Nephron (organoid): ENCODE measurements around the gene DIO3.

Experiments
- H3K27ac Mint-ChIP-seq, 3 experiments: 2 replicates each; pipeline ENCODE4 v1.8.0; 2020; ENCODE audit warnings: mixed read lengths in 3 of 3, mild to moderate bottlenecking in 2 of 3, moderate library complexity in 1 of 3
- H3K27me3 Mint-ChIP-seq: 2 replicates; pipeline ENCODE4 v1.8.0; 2021; ENCODE audit warnings: low read depth, mild to moderate bottlenecking, moderate library complexity, mixed read lengths
- H3K36me3 Mint-ChIP-seq: 2 replicates; pipeline ENCODE4 v1.8.0; 2020; ENCODE audit warnings: low read depth, mixed read lengths
- H3K4me1 Mint-ChIP-seq: 2 replicates; pipeline ENCODE4 v1.8.0; 2020; ENCODE audit warnings: mixed read lengths
- H3K4me3 Mint-ChIP-seq, 3 experiments: 2 replicates each; pipeline ENCODE4 v1.8.0; 2020; ENCODE audit warnings: mild to moderate bottlenecking in 3 of 3, mixed read lengths in 3 of 3, moderate library complexity in 2 of 3
- H3K9me3 Mint-ChIP-seq: 2 replicates; pipeline ENCODE4 v1.8.0; 2020; ENCODE audit warnings: mixed read lengths
- TF ChIP-seq, protein P1 (sequence below), 3 experiments: fragments of 200-600 bp; sonication (generic); IDR thresholded peaks; one replicate each; pipeline ENCODE4 v1.5.0; 2021; ENCODE audit warnings: antibody characterized with exemption in 3 of 3; ENCODE audit not compliant: unreplicated experiment in 3 of 3

The DIO3 gene

DNA sequence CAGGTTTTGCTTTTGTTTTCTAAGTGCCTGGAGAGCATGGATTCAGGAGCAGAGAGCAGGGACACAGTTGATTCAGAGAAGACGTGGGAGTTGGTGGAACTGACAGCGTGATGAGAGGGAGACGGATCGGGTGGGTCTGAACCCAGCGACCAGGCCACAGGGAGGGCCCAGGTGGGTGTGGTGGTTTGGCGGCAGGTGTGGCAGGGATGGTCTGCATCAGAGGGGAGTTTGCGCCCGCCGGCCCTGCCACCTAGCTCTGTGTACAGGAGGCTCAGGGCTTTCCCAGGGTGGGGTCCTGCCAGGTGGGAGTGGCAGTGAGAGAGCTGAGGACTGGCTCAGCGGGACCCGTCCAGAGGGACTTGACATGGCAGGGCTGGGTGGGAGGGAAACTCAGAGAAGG is 33.3 kb upstream of the DIO3 start:
- peaks cover 5% of the 10 kb centered on the region for H3K4me1 Mint-ChIP-seq
- H3K9me3 Mint-ChIP-seq, result no peaks in the 10 kb centered on the region
- H3K4me3 Mint-ChIP-seq, result no peak overlapping the region
- peak overlapping the region in 1 of 3 experiments; percentile 4 for H3K27ac Mint-ChIP-seq
- peaks cover 20% of the 10 kb centered on the region for H3K27me3 Mint-ChIP-seq
- H3K36me3 Mint-ChIP-seq, result no peaks in the 10 kb centered on the region
- TF ChIP-seq, protein P1, sequence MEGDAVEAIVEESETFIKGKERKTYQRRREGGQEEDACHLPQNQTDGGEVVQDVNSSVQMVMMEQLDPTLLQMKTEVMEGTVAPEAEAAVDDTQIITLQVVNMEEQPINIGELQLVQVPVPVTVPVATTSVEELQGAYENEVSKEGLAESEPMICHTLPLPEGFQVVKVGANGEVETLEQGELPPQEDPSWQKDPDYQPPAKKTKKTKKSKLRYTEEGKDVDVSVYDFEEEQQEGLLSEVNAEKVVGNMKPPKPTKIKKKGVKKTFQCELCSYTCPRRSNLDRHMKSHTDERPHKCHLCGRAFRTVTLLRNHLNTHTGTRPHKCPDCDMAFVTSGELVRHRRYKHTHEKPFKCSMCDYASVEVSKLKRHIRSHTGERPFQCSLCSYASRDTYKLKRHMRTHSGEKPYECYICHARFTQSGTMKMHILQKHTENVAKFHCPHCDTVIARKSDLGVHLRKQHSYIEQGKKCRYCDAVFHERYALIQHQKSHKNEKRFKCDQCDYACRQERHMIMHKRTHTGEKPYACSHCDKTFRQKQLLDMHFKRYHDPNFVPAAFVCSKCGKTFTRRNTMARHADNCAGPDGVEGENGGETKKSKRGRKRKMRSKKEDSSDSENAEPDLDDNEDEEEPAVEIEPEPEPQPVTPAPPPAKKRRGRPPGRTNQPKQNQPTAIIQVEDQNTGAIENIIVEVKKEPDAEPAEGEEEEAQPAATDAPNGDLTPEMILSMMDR (IDR thresholded peaks at IDR 0.05; ENCODE audit: unreplicated experiment in 3 of 3), result no peak

DNA sequence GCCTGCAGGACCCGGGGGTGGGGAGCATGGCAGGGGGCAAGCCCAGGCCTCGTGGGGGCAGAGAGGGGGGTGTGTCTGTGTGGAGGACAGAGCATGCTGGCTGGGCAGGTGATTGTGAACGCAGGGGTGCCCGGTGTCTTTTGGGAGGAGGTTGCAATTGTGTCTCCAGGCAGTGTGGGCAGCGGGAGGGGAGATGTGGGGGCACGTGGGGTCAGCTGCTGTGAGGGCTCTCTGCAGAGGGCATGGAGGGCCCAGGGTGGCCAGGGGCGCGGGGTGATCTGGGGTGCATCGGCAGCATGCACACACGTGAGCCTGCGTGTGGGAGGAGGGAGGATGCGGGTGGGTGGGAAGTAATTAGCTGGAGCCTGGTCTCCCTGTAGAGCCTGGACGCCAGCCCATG is 32.2 kb upstream of the DIO3 start:
- Mint-ChIP-seq H3K27ac (no peak overlapping the region), H3K27me3 (peaks cover 17% of the 10 kb centered on the region), H3K4me1 (peaks cover 5% of the 10 kb centered on the region), H3K36me3 (no peaks in the 10 kb centered on the region), H3K9me3 (no peaks in the 10 kb centered on the region), H3K4me3 (no peak overlapping the region)
- TF ChIP-seq, protein P1 (IDR thresholded peaks at IDR 0.05; ENCODE audit: unreplicated experiment in 3 of 3), result no peak

DNA sequence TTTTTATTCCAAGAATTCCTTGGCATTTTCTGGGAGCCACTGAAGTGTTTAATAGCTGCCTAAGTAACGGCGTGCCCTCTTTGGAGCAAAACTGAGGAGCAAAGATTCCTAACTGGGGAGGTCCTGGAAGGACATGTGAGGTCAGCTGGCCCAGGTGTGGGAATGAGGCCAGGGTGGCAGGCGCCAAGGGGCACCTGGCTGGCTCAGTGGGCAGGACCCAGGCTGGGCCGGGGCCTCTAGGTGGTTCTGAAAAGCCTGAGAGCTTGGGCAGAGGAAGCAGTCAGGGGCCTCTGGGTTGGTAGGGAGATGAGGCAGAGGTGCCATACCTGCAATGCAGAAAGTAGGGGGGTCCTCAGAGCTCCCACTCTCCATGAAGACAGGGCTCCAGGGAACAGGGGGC is 27.1 kb upstream of the DIO3 start:
- Mint-ChIP-seq H3K9me3 (no peaks in the 10 kb centered on the region), H3K4me1 (no peaks in the 10 kb centered on the region), H3K4me3 (no peak overlapping the region), H3K36me3 (no peaks in the 10 kb centered on the region), H3K27me3 (peaks cover 8% of the 10 kb centered on the region), H3K27ac (no peak overlapping the region)
- TF ChIP-seq, protein P1 (IDR thresholded peaks at IDR 0.05; ENCODE audit: unreplicated experiment in 3 of 3), result no peak

DNA sequence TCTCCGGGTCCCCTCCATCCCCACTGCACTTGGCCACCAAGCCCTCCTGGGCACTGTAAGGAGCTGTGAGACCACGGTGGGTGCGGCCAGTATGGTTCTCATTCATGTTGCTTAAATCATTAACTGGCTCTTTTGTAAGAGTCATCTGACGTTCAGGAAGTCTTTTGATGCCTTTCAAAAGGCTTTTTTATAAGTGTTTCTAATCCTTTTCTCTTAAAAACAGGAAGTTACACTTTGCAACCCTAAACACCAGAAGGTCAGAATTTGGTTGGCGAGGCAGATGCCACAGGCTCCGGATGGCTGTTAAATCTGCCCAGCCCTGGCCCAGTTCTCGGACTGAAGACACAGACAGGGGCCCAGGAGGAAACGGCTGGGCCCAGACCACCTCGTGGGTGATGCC is 26.1 kb upstream of the DIO3 start:
- H3K27ac Mint-ChIP-seq, result no peak overlapping the region
- H3K9me3 Mint-ChIP-seq, result no peaks in the 10 kb centered on the region

DNA sequence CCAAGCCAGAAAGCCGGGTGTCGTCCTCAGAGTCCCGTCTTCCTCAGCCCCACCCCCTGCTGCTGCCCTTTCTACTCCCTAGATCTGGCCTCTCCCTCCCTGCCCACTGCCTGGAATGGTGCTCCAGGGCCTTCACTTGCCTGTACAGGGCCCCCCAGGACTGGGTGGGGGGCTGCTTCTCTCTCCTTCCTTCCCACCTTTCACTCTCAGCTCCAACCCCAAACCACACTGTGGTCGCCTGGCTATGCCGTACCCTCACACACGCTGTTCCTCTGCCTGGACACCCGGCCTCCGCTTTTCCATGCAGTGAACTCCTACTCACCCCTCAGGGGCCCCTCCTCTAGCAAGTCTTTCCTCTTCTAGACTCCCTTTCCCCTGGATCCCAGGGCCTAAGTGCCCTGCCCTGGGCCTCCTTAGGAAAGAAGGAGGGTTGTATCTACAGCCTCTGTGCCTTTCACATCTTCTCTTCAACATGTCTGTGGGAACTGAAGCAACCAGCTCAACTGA is 25.5 kb upstream of the DIO3 start:
- Mint-ChIP-seq H3K27ac (no peak overlapping the region), H3K4me1 (peaks cover 5% of the 10 kb centered on the region), H3K36me3 (no peaks in the 10 kb centered on the region), H3K4me3 (no peak overlapping the region), H3K27me3 (peaks cover 8% of the 10 kb centered on the region), H3K9me3 (no peaks in the 10 kb centered on the region)
- TF ChIP-seq, protein P1 (IDR thresholded peaks at IDR 0.05; ENCODE audit: unreplicated experiment in 3 of 3), result no peak

More for the DNA sequence above, 26.1 kb upstream of the DIO3 start:
- peaks cover 8% of the 10 kb centered on the region for H3K27me3 Mint-ChIP-seq
- no peaks in the 10 kb centered on the region for H3K36me3 Mint-ChIP-seq
- H3K4me1 Mint-ChIP-seq, result peaks cover 5% of the 10 kb centered on the region
- no peak overlapping the region for H3K4me3 Mint-ChIP-seq
- TF ChIP-seq, protein P1 (IDR thresholded peaks at IDR 0.05; ENCODE audit: unreplicated experiment in 3 of 3), result no peak

DNA sequence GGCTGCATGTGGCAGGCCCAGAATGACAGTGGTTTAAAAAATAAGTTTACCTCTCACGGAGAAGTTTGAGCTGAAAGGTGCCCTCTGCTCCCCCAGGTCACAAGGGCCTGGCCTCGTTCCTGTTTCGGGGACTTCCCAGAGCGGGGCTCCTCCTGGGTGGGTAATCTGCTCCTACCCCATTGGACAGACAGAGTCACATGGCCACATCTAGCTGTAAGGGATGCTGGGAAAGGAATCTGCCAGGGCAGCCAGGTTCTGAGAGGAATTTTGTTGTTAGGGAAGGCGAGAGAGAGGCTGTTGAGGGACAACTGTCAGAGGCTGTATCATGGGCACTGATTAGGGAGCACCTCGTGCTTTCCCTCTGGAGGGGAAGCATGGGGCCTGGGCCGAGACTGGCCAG is 24.0 kb upstream of the DIO3 start:
- TF ChIP-seq, protein P1 (IDR thresholded peaks at IDR 0.05; ENCODE audit: unreplicated experiment in 3 of 3), result no peak
- Mint-ChIP-seq H3K36me3 (no peaks in the 10 kb centered on the region), H3K27me3 (peaks cover 12% of the 10 kb centered on the region), H3K27ac (no peak overlapping the region), H3K4me3 (no peak overlapping the region), H3K9me3 (no peaks in the 10 kb centered on the region), H3K4me1 (peaks cover 5% of the 10 kb centered on the region)
